K562 (cell line): ENCODE results near the gene AMBRA1. TPM values are rescaled to one million over a fixed set of nuclear protein-coding genes. Genes with fewer than 3 reads are reported as not detected.

ENCODE experiments used
- ATAC-seq: fragments of 200-7000 bp; cut with Tn5 transposase; 3 replicates; pipeline ENCODE4 v1.9.1; 2020; ENCODE audit warnings: moderate library complexity
- BruUV-seq: library from RNA; stranded (reverse); fragments of 400-500 nt; replicated peaks from 2 replicates; lab custom pipeline; 2021; lab: Mats Ljungman, UMichigan
- CTCF ChIA-PET: fragments of 300-600 bp; formaldehyde crosslinking; extraction: SDS; loops from one replicate; lab custom pipeline; 2021; ENCODE audit warnings: low intra/inter-chr PET ratio; lab: Yijun Ruan, JAX
- POLR2A ChIA-PET: fragments of 300-600, 350-650 bp; sonication (Branson Sonifier 250); formaldehyde crosslinking; extraction: SDS; loops from one replicate; lab custom pipeline; 2021; ENCODE audit warnings: antibody characterized with exemption, inconsistent platforms; lab: Yijun Ruan, JAX
- DNase-seq, 4 experiments: peaks; one replicate each; pipeline versions ENCODE4 v3.0.0 to v3.0.0-alpha.2; 2011 to 2018; ENCODE audit warnings: low spot score in 3 of 4, mixed read lengths in 3 of 4; ENCODE audit errors: extremely low read depth in 1 of 4
- FAIRE-seq: peaks from 2 replicates; lab custom pipeline; 2011; peaks lifted over from hg19 to GRCh38; lab: Jason Lieb, UNC
- H2AFZ ChIP-seq: 2 replicates; pipeline ENCODE4 v1.6.0; 2011; ENCODE audit warnings: low read depth, low read length, control low read depth, inconsistent platforms
- H3K27ac ChIP-seq: fragments of 200-600 bp; 3 replicates; pipeline ENCODE4 v1.8.0; 2011; ENCODE audit warnings: low read depth, mild to moderate bottlenecking, control low read depth, inconsistent platforms, low read length, moderate library complexity, mixed read lengths; ENCODE audit errors: extremely low read depth
- H3K27me3 ChIP-seq, 2 experiments: fragments of 300-600 bp in 1 of 2; 2 replicates in 1 of 2; 3 replicates in 1 of 2; pipeline versions ENCODE4 v1.6.0 to v1.8.0; 2011; ENCODE audit warnings: inconsistent platforms in 2 of 2, low read length in 2 of 2, mild to moderate bottlenecking in 1 of 2, mixed read lengths in 1 of 2, moderate library complexity in 1 of 2; ENCODE audit not compliant: control insufficient read depth in 2 of 2, insufficient read depth in 2 of 2
- H3K36me3 ChIP-seq: fragments of 300-600 bp; 3 replicates; pipeline ENCODE4 v1.8.0; 2011; ENCODE audit warnings: mild to moderate bottlenecking, low read length, inconsistent platforms; ENCODE audit not compliant: control insufficient read depth, insufficient read depth
- H3K4me1 ChIP-seq, 2 experiments: fragments of 200-600 bp in 1 of 2; replicated peaks in 1 of 2; 2 replicates in 1 of 2; 3 replicates in 1 of 2; pipeline versions ENCODE4 v1.5.1 to v1.8.0; 2011; ENCODE audit warnings: inconsistent platforms in 2 of 2, low read length in 2 of 2, mild to moderate bottlenecking in 1 of 2, mixed read lengths in 1 of 2, moderate library complexity in 1 of 2; ENCODE audit not compliant: control insufficient read depth in 2 of 2, insufficient read depth in 2 of 2
- H3K4me2 ChIP-seq: 2 replicates; pipeline ENCODE4 v1.6.1; 2011; ENCODE audit warnings: low read length, control low read depth, inconsistent platforms, mixed read lengths; ENCODE audit not compliant: insufficient read depth
- H3K4me3 ChIP-seq: fragments of 200-600 bp; sonication (generic), shearing (Covaris generic); 2 replicates; pipeline ENCODE4 v1.5.1; 2016; ENCODE audit warnings: control low read depth, inconsistent platforms
- H3K79me2 ChIP-seq: fragments of 200-600 bp; 3 replicates; pipeline ENCODE4 v1.8.0; 2011; ENCODE audit warnings: low read length, inconsistent platforms; ENCODE audit not compliant: control insufficient read depth, insufficient read depth
- H3K9ac ChIP-seq, 2 experiments: 2 replicates each; pipeline versions ENCODE4 v1.6.0 to v1.6.1; 2011; ENCODE audit warnings: low read depth in 2 of 2, low read length in 2 of 2, control low read depth in 1 of 2, inconsistent platforms in 1 of 2, mild to moderate bottlenecking in 1 of 2, mixed read lengths in 1 of 2; ENCODE audit not compliant: insufficient read depth in 1 of 2
- H3K9me1 ChIP-seq: one replicate; pipeline ENCODE4 v1.6.0; 2011; ENCODE audit warnings: inconsistent platforms, mild to moderate bottlenecking, low read length, moderate library complexity; ENCODE audit not compliant: control insufficient read depth, insufficient read depth
- H3K9me3 ChIP-seq: replicated peaks from 2 replicates; pipeline ENCODE4 v1.5.1; 2011; ENCODE audit warnings: low read depth, low read length, inconsistent platforms; ENCODE audit not compliant: control insufficient read depth, insufficient read depth
- H4K20me1 ChIP-seq: replicated peaks from 2 replicates; pipeline ENCODE4 v1.6.1; 2011; ENCODE audit warnings: low read length, inconsistent platforms, mixed read lengths; ENCODE audit not compliant: control insufficient read depth, insufficient read depth
- E2F3 ChIP-seq: fragments of 250-450 bp; sonication (Bioruptor Pico); IDR thresholded peaks from 2 replicates; pipeline ENCODE4 v1.4.0; 2020; ENCODE audit warnings: mild to moderate bottlenecking
- EGR1 ChIP-seq: fragments of 450-650 bp; conservative IDR thresholded peaks from 2 replicates; pipeline ENCODE4 v1.6.1; 2017; ENCODE audit warnings: mild to moderate bottlenecking
- EP300 ChIP-seq: IDR thresholded peaks from 2 replicates; pipeline ENCODE4 v1.6.1; 2012; ENCODE audit warnings: low read length, improper control_type of control experiment
- KDM1A ChIP-seq, 2 experiments: fragments of 450-650 bp; IDR thresholded peaks; 2 replicates each; pipeline ENCODE4 v1.6.1; 2016; ENCODE audit warnings: mild to moderate bottlenecking in 2 of 2
- L3MBTL2 ChIP-seq: fragments of 450-650 bp; IDR thresholded peaks from 2 replicates; pipeline ENCODE4 v1.6.1; 2016; ENCODE audit warnings: mild to moderate bottlenecking, moderate library complexity
- SPI1 ChIP-seq: IDR thresholded peaks from 2 replicates; pipeline ENCODE4 v1.6.1; 2011; ENCODE audit warnings: low read depth, low read length, control low read depth, borderline replicate concordance
- SUPT5H ChIP-seq: fragments of 450-650 bp; IDR thresholded peaks from 2 replicates; pipeline ENCODE4 v1.6.1; 2016
- TAF1 ChIP-seq: IDR thresholded peaks from 2 replicates; pipeline ENCODE4 v1.6.1; 2011; ENCODE audit warnings: mild to moderate bottlenecking, low read length, moderate library complexity; ENCODE audit not compliant: insufficient read depth, control insufficient read depth, severe bottlenecking; ENCODE audit errors: extremely low read depth
- ZNF263 ChIP-seq: sonication (generic); formaldehyde crosslinking; IDR thresholded peaks from 2 replicates; pipeline ENCODE4 v1.8.0; 2022; ENCODE audit warnings: mild to moderate bottlenecking, missing genetic modification reagents, borderline replicate concordance
- ZNF778 ChIP-seq: fragments of 450-650 bp; formaldehyde crosslinking; IDR thresholded peaks from 2 replicates; pipeline ENCODE4 v1.4.0; 2020; ENCODE audit warnings: mild to moderate bottlenecking, moderate library complexity
- WGBS: fragments of 100-300 bp; shearing (Covaris generic); methylation state at CpG from one replicate; pipeline ENCODE4 v1.1.6; 2016; ENCODE audit warnings: low coverage, mixed read lengths; ENCODE audit not compliant: insufficient coverage; ENCODE audit errors: missing lambda C conversion rate; 5-methylcytosine and 5-hydroxymethylcytosine counted together
- in situ Hi-C: fragments of 300-500 bp; cut with MboI; formaldehyde crosslinking; loops from 4 replicates; pipeline ENCODE4 v1.15.0; 2018; ENCODE audit warnings: inconsistent platforms, mixed read lengths
- intact Hi-C: fragments of 100-400 bp; cut with micrococcal nuclease; formaldehyde crosslinking; loops from 2 replicates; pipeline ENCODE4 v1.14.2; 2022
- polyA plus RNA-seq, 8 experiments: library from polyadenylated mRNA; depleted of rRNA in 4 of 8; stranded (reverse) in 5 of 8; unstranded in 3 of 8; fragments of >200 nt; fragmentation: Nextera tagmentation in 2 of 8; fragmentation: Illumina TruSeq in 1 of 8; extraction: Ambion mirVana in 2 of 8; extraction: Trizol in 1 of 8; gene quantifications; 2 replicates each; pipeline versions ENCODE4 v1.2.1 to v1.2.3, GENCODE V29; 2011 to 2014; ENCODE audit warnings: inconsistent platforms in 1 of 8, missing spikeins in 1 of 8
- total RNA-seq, 7 experiments: library from RNA; depleted of rRNA in 6 of 7; stranded (reverse); fragments of >200 nt in 6 of 7; fragmentation: Illumina TruSeq in 2 of 7; extraction: Trizol in 2 of 7; gene quantifications; 2 replicates each; pipeline versions ENCODE4 v1.2.1 to v1.2.3, GENCODE V29; 2011 to 2021; ENCODE audit warnings: low replicate concordance in 1 of 7
- TF ChIP-seq, protein P1 (sequence below): fragments of 250-450 bp; sonication (Bioruptor Pico); IDR thresholded peaks from 2 replicates; pipeline ENCODE4 v1.4.0; 2020; ENCODE audit warnings: mild to moderate bottlenecking, moderate library complexity, borderline replicate concordance
- TF ChIP-seq, protein P2 (sequence below): fragments of 450-650 bp; IDR thresholded peaks from 2 replicates; pipeline ENCODE4 v1.6.1; 2017; ENCODE audit warnings: antibody characterized with exemption, mild to moderate bottlenecking
- TF ChIP-seq, protein P3 (sequence below): sonication (generic); formaldehyde crosslinking; IDR thresholded peaks from 2 replicates; pipeline ENCODE4 v1.8.0; 2022; ENCODE audit warnings: missing genetic modification reagents, mild to moderate bottlenecking, moderate library complexity, borderline replicate concordance

Gene AMBRA1
- total and polyA plus RNA-seq, 9 of the 15 experiments (the other 6 are each of a cell fraction or from before 2014, with no cell fraction given): 0.15 to 24.5 (median 13.0) TPM

DNA sequence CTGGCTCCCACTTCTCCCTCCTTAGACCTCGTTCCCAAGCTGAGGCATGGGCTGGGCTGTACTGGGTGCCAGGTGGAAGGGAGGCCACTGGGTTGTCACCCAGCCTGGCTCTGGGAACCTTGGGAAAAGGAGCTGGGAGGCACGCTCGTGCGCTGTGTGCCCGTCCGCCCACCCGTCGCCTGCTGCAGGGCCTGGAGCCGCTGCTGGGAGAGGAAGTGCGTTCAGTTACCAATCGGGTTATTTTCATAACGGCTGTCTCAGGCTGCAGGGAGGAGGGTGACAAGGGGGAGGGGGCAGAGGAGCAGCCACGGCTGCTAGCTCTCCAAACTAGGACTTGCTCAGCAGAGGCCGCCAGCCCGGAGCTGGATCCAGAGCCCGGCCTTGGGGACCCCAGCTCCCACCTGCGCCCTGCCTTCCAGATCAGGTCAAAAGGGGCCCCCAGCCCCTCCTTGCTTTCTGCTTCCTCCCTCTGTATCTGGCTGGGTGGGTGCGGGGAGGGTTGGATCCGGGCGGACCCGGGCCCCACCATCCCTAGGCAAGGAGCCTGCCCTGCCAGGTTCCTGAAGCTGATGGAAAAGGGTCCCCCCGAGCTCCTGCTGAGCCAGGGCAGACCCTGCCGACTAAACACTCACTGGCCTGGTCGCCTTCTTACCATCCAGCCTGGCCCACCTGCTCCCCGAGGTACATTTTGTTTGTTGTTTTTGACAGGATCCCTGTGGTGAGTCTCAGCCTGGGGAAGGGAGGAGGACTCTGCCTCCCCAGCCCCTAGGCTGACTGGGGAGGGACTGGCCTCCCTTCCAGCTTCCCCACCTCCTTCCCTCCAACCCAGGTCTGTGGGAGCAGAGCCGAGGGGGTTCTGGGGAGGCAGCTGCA, 232.3 kb downstream of the AMBRA1 start:
- H3K27ac ChIP-seq: peak overlapping the region; percentile 94
- WGBS: 24% methylated on average over 23 of the region's 26 CpGs
- intact Hi-C loops (no loop called here), in situ Hi-C loops (no loop called here)
- peaks cover 33% of the 10 kb centered on the region; the same call in 1 of the 3 replicates for H3K36me3 ChIP-seq
- peaks cover 4% of the 10 kb centered on the region for H3K9me1 ChIP-seq
- FAIRE-seq (peak; percentile 80), DNase-seq (peak; percentile 49 to 84 (median 66)), ATAC-seq (peak; percentile 87)
- no peaks in the 10 kb centered on the region for H3K9me3 ChIP-seq
- ChIA-PET POLR2A (interaction anchor here (0.7 to 2.5 kb wide), 5 partner anchors 10 to 130 kb away, joined by 3 to 10 read pairs (median 4); no protein-coding TSS in a partner anchor), CTCF (interaction anchor here (0.6 to 1.8 kb wide), 2 partner anchors 10 to 11 kb away, joined by 4 to 5 read pairs; no protein-coding TSS in a partner anchor)
- 0 out of 2 replicates have a peak, but pooled peaks cover under 1% of the 10 kb centered on the region for H4K20me1 ChIP-seq
- peaks cover 60% of the 10 kb centered on the region for H3K79me2 ChIP-seq
- peak overlapping the region; percentile 56; the same call in 1 of the 2 replicates for H2AFZ ChIP-seq
- H3K9ac ChIP-seq: peak overlapping the region; percentile 78 to 94
- peak overlapping the region; percentile 77 for H3K4me2 ChIP-seq
- peak overlapping the region; percentile 36 for H3K4me3 ChIP-seq
- no TSS peak for BruUV-seq
- peaks cover 34 to 54% of the 10 kb centered on the region in 2 experiments for H3K4me1 ChIP-seq
- no peaks in the 10 kb centered on the region for H3K27me3 ChIP-seq
- TF ChIP-seq EP300: peak; percentile 65
- TF ChIP-seq, protein P1, sequence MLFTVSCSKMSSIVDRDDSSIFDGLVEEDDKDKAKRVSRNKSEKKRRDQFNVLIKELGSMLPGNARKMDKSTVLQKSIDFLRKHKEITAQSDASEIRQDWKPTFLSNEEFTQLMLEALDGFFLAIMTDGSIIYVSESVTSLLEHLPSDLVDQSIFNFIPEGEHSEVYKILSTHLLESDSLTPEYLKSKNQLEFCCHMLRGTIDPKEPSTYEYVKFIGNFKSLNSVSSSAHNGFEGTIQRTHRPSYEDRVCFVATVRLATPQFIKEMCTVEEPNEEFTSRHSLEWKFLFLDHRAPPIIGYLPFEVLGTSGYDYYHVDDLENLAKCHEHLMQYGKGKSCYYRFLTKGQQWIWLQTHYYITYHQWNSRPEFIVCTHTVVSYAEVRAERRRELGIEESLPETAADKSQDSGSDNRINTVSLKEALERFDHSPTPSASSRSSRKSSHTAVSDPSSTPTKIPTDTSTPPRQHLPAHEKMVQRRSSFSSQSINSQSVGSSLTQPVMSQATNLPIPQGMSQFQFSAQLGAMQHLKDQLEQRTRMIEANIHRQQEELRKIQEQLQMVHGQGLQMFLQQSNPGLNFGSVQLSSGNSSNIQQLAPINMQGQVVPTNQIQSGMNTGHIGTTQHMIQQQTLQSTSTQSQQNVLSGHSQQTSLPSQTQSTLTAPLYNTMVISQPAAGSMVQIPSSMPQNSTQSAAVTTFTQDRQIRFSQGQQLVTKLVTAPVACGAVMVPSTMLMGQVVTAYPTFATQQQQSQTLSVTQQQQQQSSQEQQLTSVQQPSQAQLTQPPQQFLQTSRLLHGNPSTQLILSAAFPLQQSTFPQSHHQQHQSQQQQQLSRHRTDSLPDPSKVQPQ (CRISPR knock-in tag): no peak
- TF ChIP-seq, protein P2, sequence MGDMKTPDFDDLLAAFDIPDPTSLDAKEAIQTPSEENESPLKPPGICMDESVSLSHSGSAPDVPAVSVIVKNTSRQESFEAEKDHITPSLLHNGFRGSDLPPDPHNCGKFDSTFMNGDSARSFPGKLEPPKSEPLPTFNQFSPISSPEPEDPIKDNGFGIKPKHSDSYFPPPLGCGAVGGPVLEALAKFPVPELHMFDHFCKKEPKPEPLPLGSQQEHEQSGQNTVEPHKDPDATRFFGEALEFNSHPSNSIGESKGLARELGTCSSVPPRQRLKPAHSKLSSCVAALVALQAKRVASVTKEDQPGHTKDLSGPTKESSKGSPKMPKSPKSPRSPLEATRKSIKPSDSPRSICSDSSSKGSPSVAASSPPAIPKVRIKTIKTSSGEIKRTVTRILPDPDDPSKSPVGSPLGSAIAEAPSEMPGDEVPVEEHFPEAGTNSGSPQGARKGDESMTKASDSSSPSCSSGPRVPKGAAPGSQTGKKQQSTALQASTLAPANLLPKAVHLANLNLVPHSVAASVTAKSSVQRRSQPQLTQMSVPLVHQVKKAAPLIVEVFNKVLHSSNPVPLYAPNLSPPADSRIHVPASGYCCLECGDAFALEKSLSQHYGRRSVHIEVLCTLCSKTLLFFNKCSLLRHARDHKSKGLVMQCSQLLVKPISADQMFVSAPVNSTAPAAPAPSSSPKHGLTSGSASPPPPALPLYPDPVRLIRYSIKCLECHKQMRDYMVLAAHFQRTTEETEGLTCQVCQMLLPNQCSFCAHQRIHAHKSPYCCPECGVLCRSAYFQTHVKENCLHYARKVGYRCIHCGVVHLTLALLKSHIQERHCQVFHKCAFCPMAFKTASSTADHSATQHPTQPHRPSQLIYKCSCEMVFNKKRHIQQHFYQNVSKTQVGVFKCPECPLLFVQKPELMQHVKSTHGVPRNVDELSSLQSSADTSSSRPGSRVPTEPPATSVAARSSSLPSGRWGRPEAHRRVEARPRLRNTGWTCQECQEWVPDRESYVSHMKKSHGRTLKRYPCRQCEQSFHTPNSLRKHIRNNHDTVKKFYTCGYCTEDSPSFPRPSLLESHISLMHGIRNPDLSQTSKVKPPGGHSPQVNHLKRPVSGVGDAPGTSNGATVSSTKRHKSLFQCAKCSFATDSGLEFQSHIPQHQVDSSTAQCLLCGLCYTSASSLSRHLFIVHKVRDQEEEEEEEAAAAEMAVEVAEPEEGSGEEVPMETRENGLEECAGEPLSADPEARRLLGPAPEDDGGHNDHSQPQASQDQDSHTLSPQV: peak; percentile 86
- peak; percentile 54 for TF ChIP-seq SUPT5H
- TF ChIP-seq ZNF263 (CRISPR knock-in tag): peak; percentile 92
- TF ChIP-seq ZNF778 (CRISPR knock-in tag): no peak
- peak; percentile 54; the same call in 1 of the 2 replicates for TF ChIP-seq E2F3 (CRISPR knock-in tag)
- TF ChIP-seq, protein P3, sequence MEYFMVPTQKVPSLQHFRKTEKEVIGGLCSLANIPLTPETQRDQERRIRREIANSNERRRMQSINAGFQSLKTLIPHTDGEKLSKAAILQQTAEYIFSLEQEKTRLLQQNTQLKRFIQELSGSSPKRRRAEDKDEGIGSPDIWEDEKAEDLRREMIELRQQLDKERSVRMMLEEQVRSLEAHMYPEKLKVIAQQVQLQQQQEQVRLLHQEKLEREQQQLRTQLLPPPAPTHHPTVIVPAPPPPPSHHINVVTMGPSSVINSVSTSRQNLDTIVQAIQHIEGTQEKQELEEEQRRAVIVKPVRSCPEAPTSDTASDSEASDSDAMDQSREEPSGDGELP (CRISPR knock-in tag): peak; percentile 66; the same call in 1 of the 2 replicates
- peak; percentile 65 for TF ChIP-seq L3MBTL2
- peak; percentile 46 for TF ChIP-seq TAF1
- TF ChIP-seq KDM1A (IDR thresholded peaks at IDR 0.05): peak in 1 of 2 experiments; percentile 27; a peak in 1 of 4 replicates
- peak; percentile 98 for TF ChIP-seq SPI1
- TF ChIP-seq EGR1: peak; percentile 82
